HCT116 (cell line): ENCODE results near the gene ARHGEF10L. TPM values are rescaled to one million over a fixed set of nuclear protein-coding genes. Genes with fewer than 3 reads are reported as not detected.

Experiments
- ATAC-seq: fragments of 200-7000 bp; cut with Tn5 transposase; 2 replicates; pipeline ENCODE4 v1.9.1; 2020; ENCODE audit warnings: mild to moderate bottlenecking, moderate library complexity
- BruUV-seq: library from RNA; stranded (reverse); fragments of 400-500 nt; replicated peaks from 2 replicates; lab custom pipeline; 2021; lab: Mats Ljungman, UMichigan
- CTCF ChIA-PET: fragments of 300-600 bp; sonication (Branson Sonifier 250); formaldehyde crosslinking; loops from one replicate; lab custom pipeline; 2021; ENCODE audit warnings: antibody characterized with exemption; lab: Charles Lee
- POLR2A ChIA-PET: fragments of 300-600, 350-600 bp; sonication (Branson Sonifier 250); formaldehyde crosslinking; loops from one replicate; lab custom pipeline; 2021; ENCODE audit warnings: antibody characterized with exemption; lab: Charles Lee
- RAD21 ChIA-PET, 2 experiments: fragments of 300-600 bp; sonication (Branson Sonifier 250); formaldehyde crosslinking; loops; one replicate each; lab custom pipeline; 2023; ENCODE audit warnings: low total read pairs in 2 of 2; ENCODE audit not compliant: uncharacterized antibody in 2 of 2, unreplicated experiment in 2 of 2, low non-redundant PET in 1 of 2; lab: Charles Lee
- DNase-seq: peaks from one replicate; pipeline ENCODE4 v3.0.0-alpha.2; 2010; ENCODE audit warnings: low read depth, low spot score
- H2AFZ ChIP-seq: fragments of 200-600 bp; shearing (Covaris generic), sonication (generic); 2 replicates; pipeline ENCODE4 v1.6.1; 2017; ENCODE audit warnings: low read depth, mixed run types, mixed read lengths, antibody characterized with exemption, low read length; ENCODE audit not compliant: poor library complexity, severe bottlenecking
- H3K27ac ChIP-seq: 2 replicates; pipeline ENCODE4 v1.5.1; 2012; ENCODE audit warnings: low read depth, low read length
- H3K27me3 ChIP-seq: fragments of 200-600 bp; sonication (generic); 2 replicates; pipeline ENCODE4 v1.6.1; 2016; ENCODE audit warnings: mixed run types, low read length, mixed read lengths; ENCODE audit not compliant: insufficient read depth
- H3K36me3 ChIP-seq, 2 experiments: fragments of 200-500 bp in 1 of 2; fragments of 200-600 bp in 1 of 2; sonication (Bioruptor generic) in 1 of 2; sonication (generic) in 1 of 2; 2 replicates each; pipeline versions ENCODE4 v1.5.1 to v1.6.1; 2014 to 2016; ENCODE audit warnings: low read length in 2 of 2, inconsistent platforms in 1 of 2, mixed read lengths in 1 of 2, mixed run types in 1 of 2; ENCODE audit not compliant: insufficient read depth in 2 of 2, control insufficient read depth in 1 of 2
- H3K4me1 ChIP-seq, 2 experiments: fragments of 200-600 bp in 1 of 2; sonication (generic) in 1 of 2; 2 replicates each; pipeline versions ENCODE4 v1.5.1 to v1.6.1; 2012 to 2017; ENCODE audit warnings: low read length in 2 of 2, inconsistent platforms in 1 of 2, mild to moderate bottlenecking in 1 of 2, mixed read lengths in 1 of 2, mixed run types in 1 of 2, moderate library complexity in 1 of 2; ENCODE audit not compliant: insufficient read depth in 2 of 2, control insufficient read depth in 1 of 2
- H3K4me2 ChIP-seq: fragments of 200-600 bp; sonication (generic); 2 replicates; pipeline ENCODE4 v1.6.1; 2017; ENCODE audit warnings: mixed run types, low read length, mixed read lengths
- H3K4me3 ChIP-seq, 2 experiments: fragments of 200-600 bp in 1 of 2; sonication (generic) in 1 of 2; replicated peaks in 1 of 2; 2 replicates each; pipeline ENCODE4 v1.5.1; 2011 to 2016; ENCODE audit warnings: low read length in 2 of 2, control low read depth in 1 of 2, low read depth in 1 of 2, mild to moderate bottlenecking in 1 of 2, mixed read lengths in 1 of 2, mixed run types in 1 of 2
- H3K79me2 ChIP-seq: fragments of 200-600 bp; sonication (generic); 2 replicates; pipeline ENCODE4 v1.6.1; 2017; ENCODE audit warnings: mild to moderate bottlenecking, mixed run types, low read length, moderate library complexity, mixed read lengths; ENCODE audit not compliant: insufficient read depth
- H3K9ac ChIP-seq: fragments of 200-600 bp; sonication (generic); 2 replicates; pipeline ENCODE4 v1.6.1; 2016; ENCODE audit warnings: low read length, mixed read lengths
- H3K9me2 ChIP-seq: fragments of 200-600 bp; sonication (generic), shearing (Covaris generic); 2 replicates; pipeline ENCODE4 v1.6.1; 2017; ENCODE audit warnings: mixed run types, mild to moderate bottlenecking, moderate library complexity; ENCODE audit not compliant: insufficient read depth
- H3K9me3 ChIP-seq, 2 experiments: fragments of 200-500 bp in 1 of 2; fragments of 200-600 bp in 1 of 2; sonication (Bioruptor generic) in 1 of 2; sonication (generic) in 1 of 2; 2 replicates each; pipeline ENCODE4 v1.6.1; 2014 to 2017; ENCODE audit warnings: low read length in 2 of 2, mixed read lengths in 2 of 2, inconsistent platforms in 1 of 2, low read depth in 1 of 2, mild to moderate bottlenecking in 1 of 2, mixed run types in 1 of 2, moderate library complexity in 1 of 2; ENCODE audit not compliant: control insufficient read depth in 1 of 2, insufficient read depth in 1 of 2
- H4K20me1 ChIP-seq: fragments of 200-600 bp; sonication (generic), shearing (Covaris generic); 2 replicates; pipeline ENCODE4 v1.6.1; 2017; ENCODE audit warnings: mixed run types, mild to moderate bottlenecking, moderate library complexity; ENCODE audit not compliant: insufficient read depth
- CBX3 ChIP-seq: IDR thresholded peaks from 2 replicates; pipeline ENCODE4 v1.6.1; 2012; ENCODE audit warnings: low read depth
- CEBPB ChIP-seq: IDR thresholded peaks from 2 replicates; pipeline ENCODE4 v1.6.1; 2012; ENCODE audit warnings: low read depth
- EGR1 ChIP-seq: IDR thresholded peaks from 2 replicates; pipeline ENCODE4 v1.6.1; 2012; ENCODE audit warnings: low read depth
- ELF1 ChIP-seq: IDR thresholded peaks from 2 replicates; pipeline ENCODE4 v1.6.1; 2012; ENCODE audit warnings: low read depth, borderline replicate concordance
- EZH2 ChIP-seq: fragments of 200-600 bp; sonication (generic); IDR thresholded peaks from 2 replicates; pipeline ENCODE4 v1.6.1; 2017; ENCODE audit warnings: antibody characterized with exemption, mixed run types
- EZH2phosphoT487 ChIP-seq: fragments of 200-600 bp; IDR thresholded peaks from 2 replicates; pipeline ENCODE4 v1.6.1; 2018; ENCODE audit warnings: antibody characterized with exemption, borderline replicate concordance
- FOSL1 ChIP-seq: IDR thresholded peaks from 2 replicates; pipeline ENCODE4 v1.6.1; 2012; ENCODE audit warnings: low read depth
- JUND ChIP-seq: IDR thresholded peaks from 2 replicates; pipeline ENCODE4 v1.6.1; 2012
- POLR2A ChIP-seq: IDR thresholded peaks from 2 replicates; pipeline ENCODE4 v1.7.0; 2011; ENCODE audit warnings: borderline replicate concordance; ENCODE audit not compliant: insufficient read depth, insufficient read length; ENCODE audit errors: extremely low read depth
- POLR2AphosphoS5 ChIP-seq: IDR thresholded peaks from 2 replicates; pipeline ENCODE4 v1.6.1; 2011; ENCODE audit warnings: mild to moderate bottlenecking, low read depth, low read length, moderate library complexity
- RAD21 ChIP-seq: IDR thresholded peaks from 2 replicates; pipeline ENCODE4 v1.6.1; 2012; ENCODE audit warnings: low read depth, mild to moderate bottlenecking
- SIN3A ChIP-seq: IDR thresholded peaks from 2 replicates; pipeline ENCODE4 v1.6.1; 2012; ENCODE audit warnings: low read depth
- SRF ChIP-seq: IDR thresholded peaks from 2 replicates; pipeline ENCODE4 v1.6.1; 2012; ENCODE audit warnings: low read depth
- TCF7L2 ChIP-seq: IDR thresholded peaks from 2 replicates; pipeline ENCODE4 v1.7.0; 2011; ENCODE audit warnings: borderline replicate concordance, inconsistent platforms; ENCODE audit not compliant: insufficient read depth, insufficient read length; ENCODE audit errors: extremely low read depth
- YY1 ChIP-seq: IDR thresholded peaks from 2 replicates; pipeline ENCODE4 v1.6.1; 2011; ENCODE audit warnings: low read length, low read depth, moderate library complexity, mild to moderate bottlenecking; ENCODE audit not compliant: insufficient replicate concordance; ENCODE audit errors: extremely low read depth
- ZFX ChIP-seq: fragments of 450-650 bp; IDR thresholded peaks from 2 replicates; pipeline ENCODE4 v1.6.1; 2017
- intact Hi-C: fragments of 100-400 bp; cut with micrococcal nuclease; formaldehyde crosslinking; loops from 2 replicates; pipeline ENCODE4 v1.10.0; 2022
- total RNA-seq: library from RNA; stranded (reverse); gene quantifications from one replicate; pipeline ENCODE4 v1.2.1, GENCODE V29; 2021; ENCODE audit not compliant: unreplicated experiment
- TF ChIP-seq, protein P1 (sequence below): IDR thresholded peaks from 2 replicates; pipeline ENCODE4 v1.6.1; 2012
- TF ChIP-seq, protein P2 (sequence below): IDR thresholded peaks from 2 replicates; pipeline ENCODE4 v1.6.1; 2012; ENCODE audit warnings: low read depth
- TF ChIP-seq, protein P3 (sequence below): IDR thresholded peaks from 2 replicates; pipeline ENCODE4 v1.6.1; 2012

ARHGEF10L gene
- total RNA-seq, 1 experiment from 2014 or later, result 14.7 TPM

DNA sequence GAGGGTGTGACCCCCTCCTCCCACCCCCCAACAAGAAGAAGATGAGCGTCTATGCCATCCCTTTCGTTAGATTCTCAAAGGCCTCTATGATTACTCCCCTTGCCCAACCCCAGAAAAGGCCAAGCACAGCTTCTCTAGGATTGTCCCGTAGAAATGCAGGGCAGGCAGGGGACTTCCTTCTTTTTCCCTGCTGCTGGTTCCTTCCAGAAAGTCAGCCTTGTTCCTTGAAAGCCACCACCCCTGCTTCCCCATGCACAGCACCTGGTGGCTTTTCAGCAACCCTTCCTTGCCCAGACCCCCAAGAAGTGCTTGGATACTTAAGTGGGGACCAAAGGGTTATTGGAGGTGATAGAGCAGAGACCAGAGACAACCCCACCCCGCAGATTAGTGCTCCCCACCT is 75.1 kb downstream of the ARHGEF10L start:
- Histone ChIP-seq H3K27me3 (no peaks in the 10 kb centered on the region), H3K36me3 (no peaks in the 10 kb centered on the region), H2AFZ (no peak overlapping the region), H3K9ac (no peak overlapping the region), H3K9me2 (no peaks in the 10 kb centered on the region), H3K4me2 (no peak overlapping the region), H3K27ac (no peak overlapping the region), H4K20me1 (no peaks in the 10 kb centered on the region), H3K4me3 (no peak overlapping the region), H3K4me1 (peaks cover 5 to 18% of the 10 kb centered on the region in 2 experiments; a peak in 2 of 4 replicates), H3K79me2 (no peaks in the 10 kb centered on the region), H3K9me3 (no peaks in the 10 kb centered on the region)
- no TSS peak for BruUV-seq
- CTCF ChIA-PET, result no interaction called here
- TF ChIP-seq, protein P1, sequence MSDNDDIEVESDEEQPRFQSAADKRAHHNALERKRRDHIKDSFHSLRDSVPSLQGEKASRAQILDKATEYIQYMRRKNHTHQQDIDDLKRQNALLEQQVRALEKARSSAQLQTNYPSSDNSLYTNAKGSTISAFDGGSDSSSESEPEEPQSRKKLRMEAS, result no peak
- TF ChIP-seq RAD21 (no peak), TCF7L2 (no peak), SRF (no peak)
- POLR2A ChIA-PET, result no interaction called here
- RAD21 ChIA-PET, result no interaction called here
- intact Hi-C loops, result no loop called here
- ATAC-seq, result no peak
- no peak for DNase-seq

DNA sequence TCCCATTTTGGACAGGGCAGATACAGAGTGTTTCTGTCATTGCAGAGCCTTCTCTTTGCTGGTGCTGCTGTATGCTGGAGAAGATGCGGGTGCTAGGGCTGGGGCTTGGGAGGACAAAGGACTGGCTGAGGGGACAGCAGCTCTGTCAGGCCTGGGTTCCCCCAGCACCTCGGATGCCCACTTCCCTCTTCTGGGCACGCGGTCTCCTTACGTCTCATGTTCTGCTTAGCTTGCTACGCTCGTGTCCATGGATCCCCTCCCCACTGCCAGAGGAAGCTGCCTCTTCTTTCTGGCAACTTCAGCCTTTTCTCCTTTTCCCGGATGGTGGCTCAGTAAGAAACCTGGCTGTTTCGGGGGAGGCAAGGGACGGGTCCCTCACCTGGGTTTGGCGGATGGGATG is 75.7 kb downstream of the ARHGEF10L start:
- H3K4me2 ChIP-seq, result no peak overlapping the region
- CTCF ChIA-PET, result interaction anchor here (1.0 kb wide), 1 partner anchor 8 kb away, joined by 4 read pairs; no protein-coding TSS in a partner anchor
- no peak overlapping the region for H3K27ac ChIP-seq
- H4K20me1 ChIP-seq, result no peaks in the 10 kb centered on the region
- RAD21 ChIA-PET, result no interaction called here
- H3K9ac ChIP-seq, result no peak overlapping the region
- H3K9me3 ChIP-seq, result no peaks in the 10 kb centered on the region
- DNase-seq (no peak), ATAC-seq (no peak)
- POLR2A ChIA-PET, result no interaction called here
- no peaks in the 10 kb centered on the region for H3K36me3 ChIP-seq
- no TSS peak for BruUV-seq
- no peak overlapping the region for H3K4me3 ChIP-seq
- H3K9me2 ChIP-seq, result no peaks in the 10 kb centered on the region
- H3K27me3 ChIP-seq, result no peaks in the 10 kb centered on the region
- intact Hi-C loops, result no loop called here
- no peak overlapping the region for H2AFZ ChIP-seq
- H3K4me1 ChIP-seq, result peaks cover 5 to 18% of the 10 kb centered on the region in 2 experiments; a peak in 2 of 4 replicates
- H3K79me2 ChIP-seq, result no peaks in the 10 kb centered on the region
- TF ChIP-seq JUND, result no peak
- TF ChIP-seq, protein P1, result no peak
- TF ChIP-seq, protein P2, sequence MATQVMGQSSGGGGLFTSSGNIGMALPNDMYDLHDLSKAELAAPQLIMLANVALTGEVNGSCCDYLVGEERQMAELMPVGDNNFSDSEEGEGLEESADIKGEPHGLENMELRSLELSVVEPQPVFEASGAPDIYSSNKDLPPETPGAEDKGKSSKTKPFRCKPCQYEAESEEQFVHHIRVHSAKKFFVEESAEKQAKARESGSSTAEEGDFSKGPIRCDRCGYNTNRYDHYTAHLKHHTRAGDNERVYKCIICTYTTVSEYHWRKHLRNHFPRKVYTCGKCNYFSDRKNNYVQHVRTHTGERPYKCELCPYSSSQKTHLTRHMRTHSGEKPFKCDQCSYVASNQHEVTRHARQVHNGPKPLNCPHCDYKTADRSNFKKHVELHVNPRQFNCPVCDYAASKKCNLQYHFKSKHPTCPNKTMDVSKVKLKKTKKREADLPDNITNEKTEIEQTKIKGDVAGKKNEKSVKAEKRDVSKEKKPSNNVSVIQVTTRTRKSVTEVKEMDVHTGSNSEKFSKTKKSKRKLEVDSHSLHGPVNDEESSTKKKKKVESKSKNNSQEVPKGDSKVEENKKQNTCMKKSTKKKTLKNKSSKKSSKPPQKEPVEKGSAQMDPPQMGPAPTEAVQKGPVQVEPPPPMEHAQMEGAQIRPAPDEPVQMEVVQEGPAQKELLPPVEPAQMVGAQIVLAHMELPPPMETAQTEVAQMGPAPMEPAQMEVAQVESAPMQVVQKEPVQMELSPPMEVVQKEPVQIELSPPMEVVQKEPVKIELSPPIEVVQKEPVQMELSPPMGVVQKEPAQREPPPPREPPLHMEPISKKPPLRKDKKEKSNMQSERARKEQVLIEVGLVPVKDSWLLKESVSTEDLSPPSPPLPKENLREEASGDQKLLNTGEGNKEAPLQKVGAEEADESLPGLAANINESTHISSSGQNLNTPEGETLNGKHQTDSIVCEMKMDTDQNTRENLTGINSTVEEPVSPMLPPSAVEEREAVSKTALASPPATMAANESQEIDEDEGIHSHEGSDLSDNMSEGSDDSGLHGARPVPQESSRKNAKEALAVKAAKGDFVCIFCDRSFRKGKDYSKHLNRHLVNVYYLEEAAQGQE, result no peak
- no peak for TF ChIP-seq EGR1
- TF ChIP-seq RAD21, result no peak
- no peak for TF ChIP-seq POLR2A
- TF ChIP-seq TCF7L2, result no peak
- TF ChIP-seq CEBPB, result no peak
- no peak for TF ChIP-seq EZH2phosphoT487
- TF ChIP-seq SIN3A, result no peak
- no peak for TF ChIP-seq EZH2
- TF ChIP-seq ZFX, result no peak
- TF ChIP-seq, protein P3, sequence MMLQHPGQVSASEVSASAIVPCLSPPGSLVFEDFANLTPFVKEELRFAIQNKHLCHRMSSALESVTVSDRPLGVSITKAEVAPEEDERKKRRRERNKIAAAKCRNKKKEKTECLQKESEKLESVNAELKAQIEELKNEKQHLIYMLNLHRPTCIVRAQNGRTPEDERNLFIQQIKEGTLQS, result no peak
- TF ChIP-seq CBX3, result no peak
- TF ChIP-seq FOSL1, result no peak
- TF ChIP-seq YY1, result no peak
- no peak for TF ChIP-seq POLR2AphosphoS5
- TF ChIP-seq ELF1, result no peak
